Measurements from ENCODE around the gene PBX1. TPM values are rescaled to one million over a fixed set of nuclear protein-coding genes. Genes with fewer than 3 reads are reported as not detected.

PBX1 gene
- total RNA-seq, 1 experiment from 2014 or later, result 9.8 TPM

DNA sequence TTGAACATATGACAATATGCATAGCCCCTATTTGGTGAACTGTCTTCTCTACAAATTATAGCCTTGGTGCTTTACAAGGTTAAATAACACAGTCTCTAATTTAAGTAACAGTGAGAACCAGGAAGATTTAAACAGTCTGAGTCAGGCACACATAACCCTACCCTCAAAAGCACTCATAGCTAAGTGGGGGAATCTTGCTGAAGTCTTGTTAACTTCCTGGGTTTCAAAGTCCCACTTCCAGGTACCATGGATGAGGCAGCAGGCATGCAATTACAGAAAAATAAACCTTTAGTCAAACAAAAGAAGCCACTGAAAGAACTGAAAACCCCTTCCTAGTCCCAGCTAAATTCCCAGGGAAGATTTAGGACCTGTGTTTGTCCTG lies 147.6 kb downstream of the PBX1 start:
- peak overlapping the region; percentile 17; the same call in 1 of the 2 replicates for H3K4me3 ChIP-seq (ENCODE audit: low read length)
- peaks cover 10% of the 10 kb centered on the region for H3F3A ChIP-seq (ENCODE audit: low read length, unreplicated experiment)
- peak overlapping the region; percentile 66 for H3K4me2 ChIP-seq (ENCODE audit: low read length)
- H3K27me3 ChIP-seq (ENCODE audit: low read length), result no peaks in the 10 kb centered on the region
- BruUV-seq (replicated peaks), result no TSS peak
- H3K79me2 ChIP-seq (ENCODE audit: low read length), result no peaks in the 10 kb centered on the region
- no peaks in the 10 kb centered on the region for H3K9me3 ChIP-seq (ENCODE audit: low read length)
- peak overlapping the region; percentile 95 for H3K27ac ChIP-seq (ENCODE audit: low read length)
- ChIA-PET POLR2A (ENCODE audit: unreplicated experiment) (no interaction called here), CTCF (no interaction called here)
- peak overlapping the region; percentile 46 for H2AFZ ChIP-seq (ENCODE audit: low read length)
- H3K4me1 ChIP-seq (ENCODE audit: insufficient read depth, low read length), result peaks cover 58% of the 10 kb centered on the region
- intact Hi-C loops (cut with micrococcal nuclease), result loop anchor here (1.0 to 5.0 kb wide), 5 partner anchors 10 to 148 kb away; partner anchors contain the start of gene PBX1
- ATAC-seq, result peak; percentile 12
- no peaks in the 10 kb centered on the region for H3K9me2 ChIP-seq (replicated peaks; ENCODE audit: low read length)
- peak; percentile 51 for DNase-seq
- H3K36me3 ChIP-seq (ENCODE audit: low read depth, low read length), result no peaks in the 10 kb centered on the region
- H4K20me1 ChIP-seq (ENCODE audit: low read length), result no peaks in the 10 kb centered on the region
- no peak for TF ChIP-seq CTCF (conservative IDR thresholded peaks at IDR 0.05; ENCODE audit: low read depth, low read length)
- no peak for TF ChIP-seq EZH2 (IDR thresholded peaks at IDR 0.05; ENCODE audit: low read length, unreplicated experiment)
- TF ChIP-seq EZH2phosphoT487 (IDR thresholded peaks at IDR 0.05; ENCODE audit: borderline replicate concordance, low read length), result no peak
- peak overlapping the region; percentile 79 for H3K9ac ChIP-seq (ENCODE audit: low read length)

- Histone ChIP-seq H4K20me1 (ENCODE audit: low read length) (no peaks in the 10 kb centered on the region), H2AFZ (ENCODE audit: low read length) (peak overlapping the region; percentile 33), H3K9me3 (ENCODE audit: low read length) (no peaks in the 10 kb centered on the region), H3K9me2 (replicated peaks; ENCODE audit: low read length) (no peaks in the 10 kb centered on the region), H3K4me1 (ENCODE audit: insufficient read depth, low read length) (peaks cover 47% of the 10 kb centered on the region), H3K27ac (ENCODE audit: low read length) (peak overlapping the region; percentile 95), H3K9ac (ENCODE audit: low read length) (peak overlapping the region; percentile 79), H3F3A (ENCODE audit: low read length, unreplicated experiment) (peaks cover 10% of the 10 kb centered on the region), H3K79me2 (ENCODE audit: low read length) (no peaks in the 10 kb centered on the region), H3K4me3 (ENCODE audit: low read length) (peak overlapping the region; percentile 8; the same call in 1 of the 2 replicates), H3K27me3 (ENCODE audit: low read length) (no peaks in the 10 kb centered on the region), H3K36me3 (ENCODE audit: low read depth, low read length) (no peaks in the 10 kb centered on the region), H3K4me2 (ENCODE audit: low read length) (peak overlapping the region; percentile 66)
- DNase-seq (peak; percentile 97), ATAC-seq (peak; percentile 79)
- BruUV-seq (replicated peaks), result no TSS peak
- ChIA-PET CTCF (no interaction called here), POLR2A (ENCODE audit: unreplicated experiment) (interaction anchor here (0.8 kb wide), 1 partner anchor 149 kb away, joined by 3 read pairs; the partner anchor contains the start of gene PBX1)
- TF ChIP-seq EZH2 (IDR thresholded peaks at IDR 0.05; ENCODE audit: low read length, unreplicated experiment) (no peak), CTCF (conservative IDR thresholded peaks at IDR 0.05; ENCODE audit: low read depth, low read length) (no peak), EZH2phosphoT487 (IDR thresholded peaks at IDR 0.05; ENCODE audit: borderline replicate concordance, low read length) (no peak)
- intact Hi-C loops (cut with micrococcal nuclease), result loop anchor here (1.0 to 5.0 kb wide), 5 partner anchors 61 to 149 kb away; partner anchors contain the start of gene PBX1
These were observed 148.9 kb downstream of the PBX1 start for GRCh38 chr1:164707868-164708331.

GRCh38 chr1:164708596-164708995 lies 149.6 kb downstream of the PBX1 start:
- no peaks in the 10 kb centered on the region for H3K9me3 ChIP-seq (ENCODE audit: low read length)
- no TSS peak for BruUV-seq (replicated peaks)
- no peaks in the 10 kb centered on the region for H3K36me3 ChIP-seq (ENCODE audit: low read depth, low read length)
- H3K9ac ChIP-seq (ENCODE audit: low read length), result 0 out of 2 replicates have a peak overlapping the region, but pooled peaks have one; percentile 6
- no peaks in the 10 kb centered on the region for H3K79me2 ChIP-seq (ENCODE audit: low read length)
- POLR2A ChIA-PET (ENCODE audit: unreplicated experiment), result no interaction called here
- peaks cover 10% of the 10 kb centered on the region for H3F3A ChIP-seq (ENCODE audit: low read length, unreplicated experiment)
- no peak overlapping the region for H3K4me3 ChIP-seq (ENCODE audit: low read length)
- TF ChIP-seq EZH2phosphoT487 (IDR thresholded peaks at IDR 0.05; ENCODE audit: borderline replicate concordance, low read length) (no peak), CTCF (conservative IDR thresholded peaks at IDR 0.05; ENCODE audit: low read depth, low read length) (no peak), EZH2 (IDR thresholded peaks at IDR 0.05; ENCODE audit: low read length, unreplicated experiment) (no peak)
- no peak for ATAC-seq
- CTCF ChIA-PET, result no interaction called here
- H4K20me1 ChIP-seq (ENCODE audit: low read length), result no peaks in the 10 kb centered on the region
- peaks cover 47% of the 10 kb centered on the region for H3K4me1 ChIP-seq (ENCODE audit: insufficient read depth, low read length)
- intact Hi-C loops (cut with micrococcal nuclease), result loop anchor here (5.0 kb wide), 2 partner anchors 61 to 96 kb away; no protein-coding TSS in a partner anchor
- no peak overlapping the region for H2AFZ ChIP-seq (ENCODE audit: low read length)
- H3K4me2 ChIP-seq (ENCODE audit: low read length), result peak overlapping the region; percentile 25; the same call in 1 of the 2 replicates
- peak overlapping the region; percentile 95 for H3K27ac ChIP-seq (ENCODE audit: low read length)
- DNase-seq, result no peak
- no peaks in the 10 kb centered on the region for H3K9me2 ChIP-seq (replicated peaks; ENCODE audit: low read length)
- no peaks in the 10 kb centered on the region for H3K27me3 ChIP-seq (ENCODE audit: low read length)
